GM21367 (cell line): ENCODE data around the gene RITA1.

Experiments
- ATAC-seq: cut with Tn5 transposase; IDR thresholded peaks from one replicate; pipeline ENCODE4 v1.9.1; 2021; ENCODE audit not compliant: unreplicated experiment

RITA1 gene

GRCh38 chr12:113227686-113228391, 42.3 kb downstream of the RITA1 start:
- no peak for ATAC-seq

- ATAC-seq, result no peak
Observed at GRCh38 chr12:113228394-113229028, 43.0 kb downstream of the RITA1 start.

- ATAC-seq, result no peak
Observed at GRCh38 chr12:113230315-113231234, 45.1 kb downstream of the RITA1 start.

GRCh38 chr12:113231235-113232088, 45.9 kb downstream of the RITA1 start:
- ATAC-seq, result no peak

GRCh38 chr12:113232089-113232839, 46.7 kb downstream of the RITA1 start:
- ATAC-seq, result no peak

- ATAC-seq, result peak; percentile 47
Observed at GRCh38 chr12:113232840-113233585, 47.5 kb downstream of the RITA1 start.

GRCh38 chr12:113233967-113234366, 48.4 kb downstream of the RITA1 start:
- no peak for ATAC-seq

GRCh38 chr12:113234483-113234882, 49.0 kb downstream of the RITA1 start:
- ATAC-seq, result no peak

GRCh38 chr12:113235976-113236375, 50.5 kb downstream of the RITA1 start:
- no peak for ATAC-seq

- ATAC-seq, result no peak
Observed at GRCh38 chr12:113236539-113237399, 51.2 kb downstream of the RITA1 start.

- ATAC-seq, result no peak
Observed at GRCh38 chr12:113237748-113238147, 52.2 kb downstream of the RITA1 start.

- ATAC-seq, result no peak
Observed at GRCh38 chr12:113238309-113238708, 52.8 kb downstream of the RITA1 start.

GRCh38 chr12:113239288-113239771, 53.8 kb downstream of the RITA1 start:
- no peak for ATAC-seq

GRCh38 chr12:113239811-113240331, 54.4 kb downstream of the RITA1 start:
- ATAC-seq, result no peak

- ATAC-seq, result no peak
Observed at GRCh38 chr12:113240395-113240794, 54.9 kb downstream of the RITA1 start.

GRCh38 chr12:113241191-113242025, 55.9 kb downstream of the RITA1 start:
- ATAC-seq, result no peak
